HFF-Myc (cell line): ENCODE results near the gene CELA3A.

Experiments
- DNase-seq: peaks from one replicate; pipeline ENCODE4 v3.0.0-alpha.2; 2011; ENCODE audit warnings: low read depth; ENCODE audit errors: extremely low read depth
- H3K4me3 ChIP-seq: replicated peaks from 2 replicates; pipeline ENCODE4 v1.5.1; 2011; ENCODE audit warnings: low read depth, mild to moderate bottlenecking, control low read depth, low read length
- CTCF ChIP-seq: IDR thresholded peaks from 2 replicates; pipeline ENCODE4 v1.5.1; 2012; ENCODE audit warnings: mild to moderate bottlenecking, low read depth, low read length, control low read depth; ENCODE audit errors: missing control alignments

CELA3A gene

DNA sequence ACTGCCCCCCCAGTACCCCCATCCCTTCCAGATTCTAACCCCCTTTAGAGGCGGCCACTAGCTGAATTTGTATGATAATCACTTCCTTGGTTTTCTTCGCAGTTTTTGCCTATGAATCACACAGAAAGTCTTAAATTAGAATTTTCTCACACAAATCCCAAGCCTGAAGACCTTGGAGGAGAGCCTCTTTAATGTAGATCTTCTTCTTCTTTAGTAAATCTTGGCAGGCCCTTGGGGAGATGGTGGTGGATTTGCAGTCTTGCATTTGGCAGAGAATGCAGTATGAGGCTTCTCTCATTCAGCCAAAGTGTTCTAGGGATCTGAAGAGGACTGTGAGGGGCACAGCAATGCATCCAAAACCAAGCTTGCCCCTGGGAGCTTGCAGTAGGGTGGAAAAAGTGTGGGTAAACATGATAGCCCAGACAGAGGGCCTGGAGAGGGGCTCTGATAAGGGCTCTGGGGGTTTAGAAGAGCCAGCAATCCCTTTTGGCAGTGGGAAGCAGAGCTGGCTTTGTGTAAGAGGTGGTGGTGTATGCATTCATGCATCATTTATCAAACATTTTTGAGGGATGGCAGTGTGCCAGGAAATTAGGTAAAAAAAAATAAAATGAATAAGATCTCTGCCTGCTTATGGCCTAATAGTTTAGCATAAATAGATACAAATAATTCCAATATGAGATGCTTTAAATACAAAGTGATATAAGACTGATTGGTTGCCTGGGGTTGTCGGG, 43.4 kb downstream of the CELA3A start:
- no peak for TF ChIP-seq CTCF
- DNase-seq: no peak
- no peak overlapping the region for H3K4me3 ChIP-seq

DNA sequence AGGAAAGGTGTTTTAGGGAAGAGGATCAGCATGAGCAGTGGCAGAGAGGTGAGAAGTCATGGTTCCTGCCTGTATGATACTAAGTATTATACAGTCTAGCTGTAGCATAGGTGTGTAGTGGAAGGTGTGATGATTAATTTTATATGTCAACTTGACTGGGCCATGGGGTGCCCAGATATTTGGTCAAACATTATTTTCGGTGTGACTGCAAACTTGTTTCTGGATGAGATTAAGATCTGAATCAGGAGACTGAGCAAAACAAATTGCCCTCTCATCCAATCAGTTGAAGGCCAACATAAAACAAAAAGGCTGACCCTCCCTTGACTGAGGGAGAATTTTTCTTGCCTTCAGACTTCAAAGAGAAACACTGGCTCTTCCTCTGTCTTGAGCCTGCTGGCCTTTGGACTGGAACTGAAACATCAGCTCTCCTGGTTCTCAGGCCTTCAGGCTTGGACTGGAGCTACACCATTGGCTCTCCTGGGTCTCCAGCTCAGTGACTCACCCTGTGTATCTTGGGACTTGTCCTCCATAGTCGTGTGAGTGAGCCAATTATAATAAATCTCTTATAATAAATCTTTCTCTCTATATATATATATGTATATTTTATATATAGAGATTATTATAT, 44.3 kb downstream of the CELA3A start:
- TF ChIP-seq CTCF: no peak
- no peak for DNase-seq
- no peak overlapping the region for H3K4me3 ChIP-seq

GRCh38 chr1:22048351-22049192, 47.1 kb downstream of the CELA3A start:
- no peak for DNase-seq
- no peak overlapping the region for H3K4me3 ChIP-seq
- TF ChIP-seq CTCF: no peak

DNA sequence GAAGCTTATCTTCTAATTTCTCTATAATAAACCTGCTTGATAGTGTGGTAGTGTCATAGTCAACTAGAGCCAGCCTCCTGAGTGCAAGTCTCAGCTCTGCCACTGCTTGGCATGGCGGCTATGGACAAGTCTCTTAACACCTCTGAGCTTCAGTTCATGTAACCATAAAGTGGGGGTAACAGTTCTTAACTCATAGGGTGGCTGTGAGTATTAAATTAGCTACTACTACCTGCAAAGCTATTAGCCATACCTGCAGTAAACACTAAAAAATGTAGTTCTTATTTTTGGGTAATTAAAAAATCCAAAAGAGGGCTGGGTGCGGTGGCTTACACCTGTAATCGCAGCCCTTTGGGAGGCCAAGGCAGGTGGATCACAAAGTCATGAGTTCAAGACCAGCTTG, 48.9 kb downstream of the CELA3A start:
- DNase-seq: no peak
- TF ChIP-seq CTCF: no peak
- no peak overlapping the region for H3K4me3 ChIP-seq

DNA sequence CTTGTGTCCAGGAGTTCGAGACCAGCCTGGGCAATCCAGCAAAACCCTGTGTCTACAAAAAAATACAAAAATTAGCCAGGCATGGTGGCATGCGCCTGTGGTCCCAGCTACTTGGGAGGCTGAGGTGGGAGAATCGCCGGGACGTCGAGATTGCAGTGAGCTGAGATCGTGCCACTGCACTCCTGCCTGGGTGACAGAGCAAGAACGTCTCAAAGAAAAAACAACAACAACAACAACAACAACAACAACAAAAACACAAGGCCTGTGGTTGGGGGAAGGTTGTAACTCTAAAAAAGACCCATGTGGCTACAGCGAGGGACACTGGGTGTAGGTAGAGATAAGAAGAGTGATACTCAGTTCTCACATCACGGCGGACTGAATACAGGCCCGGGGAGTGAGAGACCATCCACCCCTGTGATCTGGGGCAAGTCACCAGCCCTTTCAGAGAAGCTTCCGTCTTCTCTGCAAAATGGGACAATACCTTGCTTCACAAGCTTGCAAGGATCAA, 50.2 kb downstream of the CELA3A start:
- DNase-seq: no peak
- no peak overlapping the region for H3K4me3 ChIP-seq
- no peak for TF ChIP-seq CTCF

DNA sequence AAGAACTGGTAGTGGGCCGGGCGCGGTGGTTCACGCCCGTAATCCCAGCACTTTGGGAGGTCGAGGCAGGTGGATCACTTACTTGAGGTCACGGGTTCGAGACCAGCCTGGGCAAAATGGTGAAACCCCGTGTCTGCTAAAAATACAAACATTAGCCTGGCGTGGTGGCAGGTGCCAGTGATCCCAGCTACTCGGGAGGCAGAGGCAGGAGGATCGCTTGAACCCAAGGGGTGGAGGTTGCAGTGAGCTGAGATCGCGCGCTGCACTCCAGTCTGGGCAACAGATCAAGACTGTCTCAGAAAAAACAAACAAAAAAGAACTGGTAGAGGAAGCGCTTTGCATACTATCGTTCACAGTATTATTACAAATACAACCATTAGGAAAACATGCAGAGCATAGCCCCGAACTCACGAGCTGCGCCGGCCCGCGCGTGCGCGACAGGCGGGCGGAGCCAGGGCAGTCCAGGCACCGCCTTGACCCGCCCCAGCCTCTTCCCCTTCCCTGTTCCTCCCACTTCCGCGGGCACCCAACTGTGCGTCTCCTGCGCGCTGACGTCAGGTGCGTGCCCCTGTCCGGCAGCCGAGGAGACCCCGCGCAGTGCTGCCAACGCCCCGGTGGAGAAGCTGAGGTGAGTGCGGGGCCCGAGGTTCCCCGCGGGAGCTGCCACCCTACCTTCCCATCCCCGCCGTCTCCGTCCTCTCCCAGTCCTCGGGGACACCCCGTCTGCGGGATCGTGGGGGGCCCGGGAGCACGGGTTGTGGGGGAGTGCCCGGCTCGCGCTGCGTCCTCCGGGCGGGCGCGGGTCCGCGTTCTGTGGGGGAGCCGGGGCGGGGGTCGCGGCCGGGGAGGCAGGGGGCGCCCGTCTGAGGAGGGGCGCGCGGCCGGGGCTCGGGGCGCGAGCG, 50.9 kb downstream of the CELA3A start, which contains the start of gene CDC42:
Gene CDC42, plus strand, starts transcription at position 595 of the 902 bp plus-strand sequence. CDS start 25,770 bp downstream, outside the sequence.
- no peak for TF ChIP-seq CTCF
- peak within 1 kb of the TSS; percentile 72 for H3K4me3 ChIP-seq
- peak; percentile 72 for DNase-seq
